Measurements from ENCODE around the gene FLOT1. TPM values are rescaled to one million over a fixed set of nuclear protein-coding genes. Genes with fewer than 3 reads are reported as not detected.
"Not testable (repeated sequence)": the region's sequence is repeated elsewhere in the genome, so short reads cannot be mapped to it uniquely, and the experiment has no call there.

FLOT1 gene
- polyA plus RNA-seq, 1 donor = 94.5 TPM

- peak; percentile 76 to 77 for DNase-seq
- Histone ChIP-seq H3K4me1 (ENCODE audit: control insufficient read depth, insufficient read depth, low read length) (peaks cover 3% of the 10 kb centered on the region), H3K27ac (ENCODE audit: low read length) (peak overlapping the region; percentile 88), H3K9me3 (ENCODE audit: control insufficient read depth, low read depth, low read length) (no peaks in the 10 kb centered on the region), H3K36me3 (ENCODE audit: control insufficient read depth, insufficient read depth, low read length) (peaks cover 46% of the 10 kb centered on the region), H3K27me3 (ENCODE audit: control insufficient read depth, insufficient read depth, low read length) (no peaks in the 10 kb centered on the region), H3K4me3 (ENCODE audit: low read length) (peak overlapping the region; percentile 86)
- WGBS (ENCODE audit: insufficient coverage, low lambda C conversion rate) = 20% methylated on average over 1 of the region's 27 CpGs
Observed at GRCh38 chr6:30722280-30723112, 20.0 kb downstream of the FLOT1 start.

GRCh38 chr6:30722025-30722279, 20.5 kb downstream of the FLOT1 start:
- not testable (repeated sequence) for H3K4me1 ChIP-seq (ENCODE audit: control insufficient read depth, insufficient read depth, low read length); H3K27me3 ChIP-seq (ENCODE audit: control insufficient read depth, insufficient read depth, low read length); H3K9me3 ChIP-seq (ENCODE audit: control insufficient read depth, low read depth, low read length)
- DNase-seq = peak in 1 of 2 donors; percentile 47
- Histone ChIP-seq H3K36me3 (ENCODE audit: control insufficient read depth, insufficient read depth, low read length) (peaks cover 43% of the 10 kb centered on the region), H3K4me3 (ENCODE audit: low read length) (peak overlapping the region; percentile 86), H3K27ac (ENCODE audit: low read length) (peak overlapping the region; percentile 88)
- no CpG with 5 or more reads among the region's 10 CpGs for WGBS (ENCODE audit: insufficient coverage, low lambda C conversion rate)

DNA sequence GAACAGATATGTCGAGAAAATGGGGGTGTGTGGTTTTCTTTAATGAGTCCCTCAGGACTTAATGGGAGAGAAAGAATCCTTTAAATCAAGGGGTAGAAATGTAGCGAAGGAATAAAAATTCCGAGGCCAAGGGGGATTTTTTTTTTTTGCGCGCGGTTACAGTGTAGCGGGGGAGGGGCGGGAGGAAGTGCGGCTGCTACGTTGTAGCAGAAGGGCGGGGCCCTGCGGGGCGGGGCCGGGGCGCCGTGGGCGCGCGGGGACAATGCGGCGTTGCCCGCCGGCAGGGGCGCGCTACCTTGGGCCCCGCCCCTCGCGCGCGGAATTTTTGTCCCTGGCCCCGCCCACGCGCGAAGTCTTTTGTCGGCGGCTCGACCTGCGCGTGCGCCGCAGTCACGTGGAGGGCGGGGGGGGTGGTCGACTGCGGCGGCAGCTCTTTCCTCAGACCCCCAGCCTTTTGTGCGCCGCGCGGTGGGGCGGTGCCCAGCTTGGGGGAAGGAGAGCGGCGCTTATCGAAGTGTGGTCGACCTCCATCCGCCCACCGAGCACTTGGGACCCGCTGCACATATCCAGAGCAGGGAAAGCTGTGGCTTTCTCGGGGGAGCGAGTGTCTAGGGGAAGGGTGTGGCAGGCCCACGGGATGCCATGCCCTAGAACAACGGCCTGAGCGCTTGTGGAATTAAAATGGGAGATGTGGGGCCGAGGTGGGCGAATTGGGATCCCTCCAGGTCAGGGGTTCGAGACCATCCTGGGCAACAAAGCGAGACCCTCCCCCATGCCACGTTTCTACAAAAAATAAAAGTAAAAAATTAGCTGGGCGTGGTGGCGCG, 21.1 kb downstream of the FLOT1 start:
- no peaks in the 10 kb centered on the region for H3K27me3 ChIP-seq (ENCODE audit: control insufficient read depth, insufficient read depth, low read length)
- peaks cover 39% of the 10 kb centered on the region for H3K36me3 ChIP-seq (ENCODE audit: control insufficient read depth, insufficient read depth, low read length)
- no peaks in the 10 kb centered on the region for H3K9me3 ChIP-seq (ENCODE audit: control insufficient read depth, low read depth, low read length)
- peak; percentile 92 to 93 for DNase-seq
- peaks cover 6% of the 10 kb centered on the region for H3K4me1 ChIP-seq (ENCODE audit: control insufficient read depth, insufficient read depth, low read length)
- no CpG with 5 or more reads among the region's 71 CpGs for WGBS (ENCODE audit: insufficient coverage, low lambda C conversion rate)
- peak overlapping the region; percentile 88 for H3K27ac ChIP-seq (ENCODE audit: low read length)
- H3K4me3 ChIP-seq (ENCODE audit: low read length) = peak overlapping the region; percentile 94

DNA sequence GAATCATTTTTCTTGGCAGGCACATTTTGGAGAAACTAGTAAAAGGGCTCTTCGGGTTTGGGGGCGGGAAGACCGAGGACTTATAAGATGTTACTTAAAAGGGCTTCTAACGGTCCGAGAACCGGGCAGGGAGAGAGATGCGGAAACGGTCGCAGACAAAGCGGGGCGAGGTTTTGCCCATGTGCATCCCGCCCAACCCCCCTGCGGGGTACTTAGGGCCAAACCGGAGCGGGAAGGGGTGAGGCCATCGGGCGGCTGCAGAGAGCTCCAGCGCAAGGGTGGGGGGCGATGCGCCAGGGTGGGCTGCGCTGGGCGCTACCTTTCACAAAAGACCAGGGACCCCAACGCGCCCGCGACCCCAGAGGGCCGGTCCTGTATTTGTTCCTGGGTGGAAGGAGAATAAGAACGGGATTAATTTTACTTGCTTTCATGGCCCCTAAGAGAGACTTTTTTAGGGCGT, 21.7 kb downstream of the FLOT1 start:
- Histone ChIP-seq H3K9me3 (ENCODE audit: control insufficient read depth, low read depth, low read length) (no peaks in the 10 kb centered on the region), H3K36me3 (ENCODE audit: control insufficient read depth, insufficient read depth, low read length) (peaks cover 34% of the 10 kb centered on the region), H3K27ac (ENCODE audit: low read length) (peak overlapping the region; percentile 84), H3K27me3 (ENCODE audit: control insufficient read depth, insufficient read depth, low read length) (no peaks in the 10 kb centered on the region), H3K4me3 (ENCODE audit: low read length) (peak overlapping the region; percentile 94), H3K4me1 (ENCODE audit: control insufficient read depth, insufficient read depth, low read length) (peaks cover 6% of the 10 kb centered on the region)
- WGBS (ENCODE audit: insufficient coverage, low lambda C conversion rate) = no CpG with 5 or more reads among the region's 29 CpGs
- DNase-seq = peak; percentile 55 to 72

GRCh38 chr6:30719791-30720737, 22.4 kb downstream of the FLOT1 start, which contains the start of gene TUBB:
TUBB (plus strand) TSS chr6:30720352; CDS start chr6:30720507, 155 bp downstream.
- WGBS (ENCODE audit: insufficient coverage, low lambda C conversion rate) = 0% methylated on average over 2 of the region's 38 CpGs
- H3K4me1 ChIP-seq (ENCODE audit: control insufficient read depth, insufficient read depth, low read length) = peaks cover 6% of the 10 kb centered on the region

GRCh38 chr6:30719356-30719755, 23.1 kb downstream of the FLOT1 start:
- Histone ChIP-seq H3K4me1 (ENCODE audit: control insufficient read depth, insufficient read depth, low read length) (peaks cover 6% of the 10 kb centered on the region), H3K9me3 (ENCODE audit: control insufficient read depth, low read depth, low read length) (no peaks in the 10 kb centered on the region), H3K4me3 (ENCODE audit: low read length) (peak overlapping the region; percentile 94), H3K36me3 (ENCODE audit: control insufficient read depth, insufficient read depth, low read length) (peaks cover 21% of the 10 kb centered on the region), H3K27ac (ENCODE audit: low read length) (peak overlapping the region; percentile 84), H3K27me3 (ENCODE audit: control insufficient read depth, insufficient read depth, low read length) (no peaks in the 10 kb centered on the region)
- DNase-seq = no peak
- no CpG with 5 or more reads among the region's 8 CpGs for WGBS (ENCODE audit: insufficient coverage, low lambda C conversion rate)

More at GRCh38 chr6:30719791-30720737, 22.4 kb downstream of the FLOT1 start, which contains the start of gene TUBB:
- Histone ChIP-seq H3K36me3 (ENCODE audit: control insufficient read depth, insufficient read depth, low read length) (peaks cover 28% of the 10 kb centered on the region), H3K9me3 (ENCODE audit: control insufficient read depth, low read depth, low read length) (no peaks in the 10 kb centered on the region), H3K4me3 (ENCODE audit: low read length) (peak within 1 kb of the TSS; percentile 94), H3K27me3 (ENCODE audit: control insufficient read depth, insufficient read depth, low read length) (no peaks in the 10 kb centered on the region), H3K27ac (ENCODE audit: low read length) (peak within 1 kb of the TSS; percentile 84)
- DNase-seq = peak; percentile 98 to 99

GRCh38 chr6:30717845-30718720, 24.4 kb downstream of the FLOT1 start:
- H3K36me3 ChIP-seq (ENCODE audit: control insufficient read depth, insufficient read depth, low read length) = peaks cover 18% of the 10 kb centered on the region
- not testable (repeated sequence) for DNase-seq; H3K27me3 ChIP-seq (ENCODE audit: control insufficient read depth, insufficient read depth, low read length); H3K9me3 ChIP-seq (ENCODE audit: control insufficient read depth, low read depth, low read length); H3K4me1 ChIP-seq (ENCODE audit: control insufficient read depth, insufficient read depth, low read length)
- WGBS (ENCODE audit: insufficient coverage, low lambda C conversion rate) = no CpG with 5 or more reads among the region's 37 CpGs
- peak overlapping the region; percentile 78 for H3K27ac ChIP-seq (ENCODE audit: low read length)
- H3K4me3 ChIP-seq (ENCODE audit: low read length) = peak overlapping the region; percentile 80

DNA sequence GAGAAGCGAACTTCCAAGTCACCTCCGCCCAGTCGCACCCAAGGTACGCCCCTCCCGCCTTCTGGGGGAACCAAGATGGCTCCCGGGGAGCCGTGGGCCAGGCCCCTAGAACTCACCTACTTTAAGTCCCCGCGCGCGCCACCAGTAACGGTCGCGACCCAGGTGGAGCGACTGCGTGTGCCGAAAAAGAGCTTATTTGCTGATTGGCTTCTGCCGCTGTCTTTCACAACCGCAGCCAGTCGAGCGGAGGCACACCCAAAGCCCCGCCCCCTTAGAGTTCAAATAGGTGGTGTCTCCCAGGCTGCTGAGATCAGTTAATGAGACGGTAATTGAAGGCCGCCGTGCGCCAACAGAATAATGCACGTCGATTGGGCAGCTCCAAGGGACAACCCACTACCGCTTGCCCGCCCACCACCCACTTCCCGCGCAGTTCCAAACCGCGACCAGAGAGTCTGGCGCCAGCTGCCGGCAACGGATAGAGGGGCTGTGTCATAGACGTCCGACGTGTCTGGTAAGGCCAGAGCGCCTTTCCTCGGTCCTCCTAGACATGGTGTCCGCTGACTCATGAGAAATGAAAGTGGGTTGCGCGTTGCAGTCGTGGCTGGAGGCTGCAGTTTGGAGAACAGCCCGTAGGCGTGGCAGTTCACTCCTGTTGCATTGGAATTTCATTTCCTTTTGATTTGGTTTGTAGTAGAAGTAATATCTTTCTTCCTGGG, 25.2 kb downstream of the FLOT1 start, which contains the start of gene MDC1:
TSS of gene MDC1 (minus strand) at position 153 of the 716 bp plus-strand sequence. CDS start 2,106 bp downstream, outside the sequence.
- no CpG with 5 or more reads among the region's 48 CpGs for WGBS (ENCODE audit: insufficient coverage, low lambda C conversion rate)
- Histone ChIP-seq H3K27ac (ENCODE audit: low read length) (peak within 1 kb of the TSS; percentile 78), H3K4me1 (ENCODE audit: control insufficient read depth, insufficient read depth, low read length) (peaks cover 3% of the 10 kb centered on the region), H3K36me3 (ENCODE audit: control insufficient read depth, insufficient read depth, low read length) (peaks cover 18% of the 10 kb centered on the region), H3K9me3 (ENCODE audit: control insufficient read depth, low read depth, low read length) (no peaks in the 10 kb centered on the region), H3K27me3 (ENCODE audit: control insufficient read depth, insufficient read depth, low read length) (no peaks in the 10 kb centered on the region), H3K4me3 (ENCODE audit: low read length) (peak within 1 kb of the TSS; percentile 80)
- peak; percentile 100 for DNase-seq

DNA sequence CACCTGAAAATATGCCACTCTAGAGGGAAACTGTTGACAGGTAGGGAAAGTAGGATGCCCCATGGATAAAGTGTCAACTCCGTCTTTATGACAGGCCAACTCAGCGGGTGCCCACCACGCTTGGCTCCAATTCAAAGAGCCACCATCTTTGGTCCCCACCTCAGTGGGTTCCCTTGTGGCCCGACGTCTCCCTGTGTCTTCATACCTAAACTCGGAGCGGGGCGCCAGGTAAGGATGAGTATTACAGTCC, 25.7 kb downstream of the FLOT1 start:
- whole genome bisulfite sequencing (ENCODE audit: insufficient coverage, low lambda C conversion rate) = no CpG with 5 or more reads among the region's 8 CpGs

More for the DNA sequence above, 25.7 kb downstream of the FLOT1 start:
- H3K27me3 ChIP-seq (ENCODE audit: control insufficient read depth, insufficient read depth, low read length) = no peaks in the 10 kb centered on the region
- no peaks in the 10 kb centered on the region for H3K9me3 ChIP-seq (ENCODE audit: control insufficient read depth, low read depth, low read length)
- H3K27ac ChIP-seq (ENCODE audit: low read length) = peak overlapping the region; percentile 78
- peaks cover 23% of the 10 kb centered on the region for H3K36me3 ChIP-seq (ENCODE audit: control insufficient read depth, insufficient read depth, low read length)
- peaks cover 3% of the 10 kb centered on the region for H3K4me1 ChIP-seq (ENCODE audit: control insufficient read depth, insufficient read depth, low read length)
- H3K4me3 ChIP-seq (ENCODE audit: low read length) = peak overlapping the region; percentile 80
- no peak for DNase-seq
